Suprapubic skin (tissue), 4 donors: Measurements from ENCODE around the gene LRCOL1.

Experiments used
- EP300 ChIP-seq: sonication (generic); formaldehyde crosslinking; IDR thresholded peaks from one replicate; pipeline ENCODE4 v1.6.1; 2017; ENCODE audit warnings: antibody characterized with exemption
- POLR2A ChIP-seq, 2 donors: fragments of 450-650 bp; IDR thresholded peaks; one replicate each; pipeline ENCODE4 v1.6.1; 2017; ENCODE audit warnings: antibody characterized with exemption in 2 of 2, mild to moderate bottlenecking in 2 of 2, moderate library complexity in 2 of 2
- POLR2AphosphoS5 ChIP-seq, 3 donors: sonication (generic); formaldehyde crosslinking; IDR thresholded peaks; one replicate each; pipeline ENCODE4 v1.6.1; 2017; ENCODE audit warnings: antibody characterized with exemption in 3 of 3
- TF ChIP-seq, protein P1 (sequence below), 2 donors: fragments of 200-600 bp in 1 of 2; fragments of 450-650 bp in 1 of 2; sonication (generic) in 1 of 2; IDR thresholded peaks; one replicate each; pipeline ENCODE4 v1.5.1; 2016 to 2019; ENCODE audit warnings: antibody characterized with exemption in 2 of 2, mild to moderate bottlenecking in 1 of 2, moderate library complexity in 1 of 2

DNA sequence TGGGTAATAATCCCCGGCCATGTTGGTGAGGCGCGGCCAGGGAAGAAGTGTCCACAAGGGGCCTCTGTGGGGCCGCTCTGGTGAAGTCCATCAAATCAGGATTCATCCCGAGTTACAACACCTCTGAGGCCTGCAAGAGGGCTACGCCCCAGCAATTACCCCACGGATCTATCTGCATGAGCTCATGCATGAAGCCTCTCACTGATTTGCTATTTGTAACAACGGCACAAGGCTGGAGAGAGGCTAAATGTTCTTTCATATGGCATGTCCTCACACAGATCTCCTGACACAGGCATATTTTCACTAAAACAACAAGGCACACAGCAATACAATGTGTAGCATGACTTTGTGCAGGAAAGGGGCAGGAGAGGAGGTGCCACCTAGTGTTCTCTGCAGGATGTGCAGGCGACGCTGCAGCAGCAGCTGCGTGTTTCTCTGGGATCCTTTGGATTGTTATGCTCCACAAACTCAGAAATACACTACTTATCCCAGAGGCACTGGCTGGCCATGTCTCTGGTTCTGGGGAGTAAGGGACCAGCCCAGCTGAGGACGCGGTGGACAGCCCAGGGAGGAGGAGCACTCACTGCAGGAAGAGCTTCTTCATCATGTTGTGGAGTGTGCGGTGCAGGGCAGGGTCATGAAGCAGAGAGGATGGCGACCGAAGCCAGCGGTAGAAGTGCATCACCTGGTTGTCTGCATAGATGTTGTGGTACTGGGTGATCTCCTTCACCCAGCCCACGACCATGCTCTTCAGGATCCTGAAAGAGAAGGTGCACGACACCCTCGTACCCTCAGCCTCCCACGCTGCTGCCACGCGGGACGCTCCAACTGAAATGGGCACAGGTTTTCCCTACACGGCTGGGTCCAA is 28.4 kb upstream of the LRCOL1 start:
- TF ChIP-seq, protein P1, sequence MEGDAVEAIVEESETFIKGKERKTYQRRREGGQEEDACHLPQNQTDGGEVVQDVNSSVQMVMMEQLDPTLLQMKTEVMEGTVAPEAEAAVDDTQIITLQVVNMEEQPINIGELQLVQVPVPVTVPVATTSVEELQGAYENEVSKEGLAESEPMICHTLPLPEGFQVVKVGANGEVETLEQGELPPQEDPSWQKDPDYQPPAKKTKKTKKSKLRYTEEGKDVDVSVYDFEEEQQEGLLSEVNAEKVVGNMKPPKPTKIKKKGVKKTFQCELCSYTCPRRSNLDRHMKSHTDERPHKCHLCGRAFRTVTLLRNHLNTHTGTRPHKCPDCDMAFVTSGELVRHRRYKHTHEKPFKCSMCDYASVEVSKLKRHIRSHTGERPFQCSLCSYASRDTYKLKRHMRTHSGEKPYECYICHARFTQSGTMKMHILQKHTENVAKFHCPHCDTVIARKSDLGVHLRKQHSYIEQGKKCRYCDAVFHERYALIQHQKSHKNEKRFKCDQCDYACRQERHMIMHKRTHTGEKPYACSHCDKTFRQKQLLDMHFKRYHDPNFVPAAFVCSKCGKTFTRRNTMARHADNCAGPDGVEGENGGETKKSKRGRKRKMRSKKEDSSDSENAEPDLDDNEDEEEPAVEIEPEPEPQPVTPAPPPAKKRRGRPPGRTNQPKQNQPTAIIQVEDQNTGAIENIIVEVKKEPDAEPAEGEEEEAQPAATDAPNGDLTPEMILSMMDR (IDR thresholded peaks at IDR 0.05): peak in 1 of 2 donors; percentile 58
- TF ChIP-seq POLR2AphosphoS5 (IDR thresholded peaks at IDR 0.05) (no peak), EP300 (no peak), POLR2A (IDR thresholded peaks at IDR 0.05) (no peak)
